C1 segment of cervical spinal cord (tissue), 14 donors: ENCODE data around the gene TARS2.

Source experiments
- DNase-seq, 14 donors: peaks; one replicate each; lab custom pipeline; 2025; lab: John Stamatoyannopoulos, UW

TARS2 gene

DNA sequence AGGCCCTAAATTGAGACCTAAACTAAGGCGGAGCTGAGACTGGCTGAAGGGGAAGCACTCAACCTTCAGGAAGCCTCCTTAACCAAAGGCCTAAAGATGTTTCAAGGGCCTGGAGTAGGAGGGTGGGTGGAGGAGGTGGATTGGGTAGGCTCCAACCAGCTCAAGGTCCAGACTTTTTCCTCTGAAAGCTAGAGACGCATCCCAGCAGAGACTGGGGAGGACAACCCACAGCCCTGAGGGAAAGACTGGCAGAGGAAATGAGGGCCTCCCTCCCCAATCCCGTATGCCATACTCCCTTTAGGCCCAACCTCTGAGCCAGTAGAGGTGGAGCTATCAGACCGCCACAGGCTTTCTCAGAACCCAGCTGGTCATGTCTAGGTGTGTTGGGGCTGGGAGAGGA lies 21.8 kb downstream of the TARS2 start:
- no peak for DNase-seq

DNA sequence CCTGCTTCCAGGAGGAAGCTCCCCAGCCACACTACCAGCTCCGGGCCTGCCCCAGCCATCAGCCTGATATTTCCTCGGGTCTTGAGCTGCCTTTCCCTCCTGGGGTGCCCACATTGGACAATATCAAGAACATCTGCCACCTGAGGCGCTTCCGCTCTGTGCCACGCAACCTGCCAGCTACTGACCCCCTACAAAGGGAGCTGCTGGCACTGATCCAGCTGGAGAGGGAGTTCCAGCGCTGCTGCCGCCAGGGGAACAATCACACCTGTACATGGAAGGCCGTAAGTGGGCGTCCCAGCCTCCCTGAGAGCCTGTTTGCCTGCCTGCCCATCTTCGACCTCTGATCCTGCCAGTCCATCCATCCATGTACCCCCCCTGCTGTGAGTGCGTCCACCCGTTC lies 24.3 kb downstream of the TARS2 start:
- no peak for DNase-seq

DNA sequence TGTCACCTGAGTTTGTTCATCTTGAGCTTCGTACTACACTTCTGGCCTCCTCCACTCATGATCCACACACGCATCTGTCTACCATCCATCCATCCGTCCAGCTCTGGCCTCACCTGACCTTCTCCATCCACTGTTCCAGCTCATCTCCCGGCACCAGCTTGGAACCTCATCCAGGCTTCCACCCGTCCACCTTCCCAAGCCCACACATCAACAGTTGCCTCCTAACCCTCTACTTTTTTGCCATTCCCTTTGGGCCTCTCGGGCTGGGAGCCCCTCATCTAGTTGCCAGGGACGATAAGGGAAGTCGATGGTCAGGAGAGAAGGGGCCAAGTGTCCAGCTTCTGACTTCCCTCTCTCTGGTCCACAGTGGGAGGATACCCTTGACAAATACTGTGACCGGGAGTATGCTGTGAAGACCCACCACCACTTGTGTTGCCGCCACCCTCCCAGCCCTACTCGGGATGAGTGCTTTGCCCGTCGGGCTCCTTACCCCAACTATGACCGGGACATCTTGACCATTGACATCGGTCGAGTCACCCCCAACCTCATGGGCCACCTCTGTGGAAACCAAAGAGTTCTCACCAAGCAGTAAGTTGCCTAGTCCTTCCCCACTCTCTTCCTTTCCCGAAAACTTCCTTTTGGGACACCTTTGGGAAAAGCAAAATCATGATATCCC lies 24.9 kb downstream of the TARS2 start:
- DNase-seq: no peak

- no peak for DNase-seq
Measured at GRCh38 chr1:150512846-150513245, 25.6 kb downstream of the TARS2 start.

- no peak for DNase-seq
Measured at GRCh38 chr1:150513351-150513791, 26.2 kb downstream of the TARS2 start.

DNA sequence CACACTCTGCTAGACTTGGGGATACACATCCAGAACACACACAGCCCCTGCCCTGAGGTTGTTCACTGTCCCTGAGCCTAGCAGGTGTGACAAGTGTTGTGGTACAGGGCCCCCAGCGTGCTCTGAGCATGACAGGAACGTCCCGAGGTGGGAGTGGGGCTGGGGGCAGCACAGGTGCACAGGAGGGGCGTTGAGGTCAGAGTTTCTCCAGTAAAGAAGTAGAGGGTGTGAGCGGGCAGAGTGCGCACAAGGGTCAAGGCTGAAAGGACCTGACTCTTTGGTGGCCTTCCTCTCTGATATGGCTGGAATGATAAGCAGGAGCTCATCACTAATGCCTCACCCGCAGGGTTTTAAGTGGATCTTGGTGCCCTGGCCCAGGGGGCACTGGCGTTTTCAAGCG lies 27.0 kb downstream of the TARS2 start:
- DNase-seq: no peak

- no peak for DNase-seq
Measured at GRCh38 chr1:150514913-150515327, 27.7 kb downstream of the TARS2 start.

DNA sequence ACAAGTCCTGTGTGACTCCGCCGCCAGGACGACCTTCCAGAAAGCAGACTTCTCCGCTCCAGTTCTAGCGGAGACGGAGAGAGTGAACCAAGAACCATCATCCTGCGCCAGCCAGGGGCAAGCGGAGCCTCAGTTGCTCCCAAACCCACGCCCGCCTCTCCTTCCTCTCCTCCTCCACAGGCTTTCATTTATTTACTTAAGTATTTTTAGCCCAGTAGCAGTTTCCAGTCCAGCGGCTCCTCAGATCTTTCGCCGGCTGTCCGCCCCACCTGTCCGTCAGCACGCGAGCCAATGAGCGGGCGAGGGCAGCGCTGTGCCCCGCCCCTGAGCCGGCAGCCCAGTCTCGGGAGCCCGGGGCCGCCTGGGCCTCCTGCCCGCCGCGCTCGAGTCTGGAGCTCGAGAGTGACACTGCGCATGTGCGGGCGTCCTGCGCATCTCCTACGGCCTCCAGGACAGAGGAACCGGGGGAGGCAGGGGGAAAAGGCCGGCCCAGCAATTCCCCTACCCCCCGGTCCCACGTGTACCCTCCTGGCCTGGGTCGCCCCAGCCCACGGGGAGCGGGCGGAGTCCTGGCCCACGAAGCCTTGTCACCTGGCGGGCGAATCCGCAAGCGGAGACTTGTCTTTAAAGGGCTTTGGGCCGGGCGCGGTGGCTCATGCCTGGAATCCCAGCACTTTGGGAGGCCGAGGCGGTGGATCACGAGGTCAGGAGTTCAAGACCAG lies 28.3 kb downstream of the TARS2 start, which contains the start of gene FALEC:
Gene FALEC (plus strand): TSS at position 425 of the 722 bp plus-strand sequence.
- peak; percentile 72 to 98 (median 94) for DNase-seq

DNA sequence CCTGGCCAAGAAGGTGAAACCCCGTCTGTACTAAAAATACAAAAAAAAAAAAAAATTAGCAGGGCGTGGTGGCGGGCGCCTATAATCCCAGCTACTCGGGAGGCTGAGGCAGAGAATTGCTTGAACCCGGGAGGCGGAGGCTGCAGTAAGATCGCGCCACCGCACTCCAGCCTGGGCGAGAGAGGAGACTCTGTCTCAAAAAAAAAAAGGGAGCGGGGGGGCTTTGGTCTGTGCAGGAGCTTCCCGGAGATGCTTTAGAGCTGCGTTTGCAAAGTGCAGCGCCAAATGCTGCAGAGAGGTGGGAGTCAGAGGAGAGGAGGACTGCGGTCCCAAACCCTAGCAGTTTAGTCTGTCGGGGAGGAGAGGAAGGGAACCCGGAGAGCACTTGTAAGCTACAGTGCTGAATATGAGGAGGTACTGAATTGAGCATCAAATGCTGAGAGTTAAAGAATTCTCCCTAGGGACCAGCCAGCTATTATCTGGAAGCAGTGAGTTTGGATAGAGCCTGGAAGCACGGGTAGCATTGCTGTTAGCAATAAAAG lies 28.9 kb downstream of the TARS2 start:
- peak in 5 of 14 donors; percentile 2 to 39 (median 26) for DNase-seq

DNA sequence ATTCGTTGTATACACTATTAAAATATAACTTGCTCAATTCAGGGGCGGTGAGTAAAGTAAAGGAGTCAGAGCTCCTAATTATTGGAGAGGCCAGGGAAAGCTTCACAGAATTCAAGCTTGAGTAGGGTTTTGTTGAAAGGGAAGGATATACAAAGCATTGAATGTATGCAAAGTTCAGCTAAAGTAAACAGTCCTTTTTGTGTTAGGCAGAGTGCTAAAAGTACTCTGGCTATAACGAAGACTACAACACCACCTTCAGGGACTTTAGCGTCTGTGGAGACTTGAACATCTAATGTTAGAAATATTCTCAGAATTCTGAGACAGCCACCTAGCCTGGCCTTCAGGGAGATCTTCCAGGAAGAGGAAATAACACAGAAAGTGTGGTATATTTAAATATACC lies 29.4 kb downstream of the TARS2 start:
- peak in 1 of 14 donors; percentile 39 for DNase-seq

DNA sequence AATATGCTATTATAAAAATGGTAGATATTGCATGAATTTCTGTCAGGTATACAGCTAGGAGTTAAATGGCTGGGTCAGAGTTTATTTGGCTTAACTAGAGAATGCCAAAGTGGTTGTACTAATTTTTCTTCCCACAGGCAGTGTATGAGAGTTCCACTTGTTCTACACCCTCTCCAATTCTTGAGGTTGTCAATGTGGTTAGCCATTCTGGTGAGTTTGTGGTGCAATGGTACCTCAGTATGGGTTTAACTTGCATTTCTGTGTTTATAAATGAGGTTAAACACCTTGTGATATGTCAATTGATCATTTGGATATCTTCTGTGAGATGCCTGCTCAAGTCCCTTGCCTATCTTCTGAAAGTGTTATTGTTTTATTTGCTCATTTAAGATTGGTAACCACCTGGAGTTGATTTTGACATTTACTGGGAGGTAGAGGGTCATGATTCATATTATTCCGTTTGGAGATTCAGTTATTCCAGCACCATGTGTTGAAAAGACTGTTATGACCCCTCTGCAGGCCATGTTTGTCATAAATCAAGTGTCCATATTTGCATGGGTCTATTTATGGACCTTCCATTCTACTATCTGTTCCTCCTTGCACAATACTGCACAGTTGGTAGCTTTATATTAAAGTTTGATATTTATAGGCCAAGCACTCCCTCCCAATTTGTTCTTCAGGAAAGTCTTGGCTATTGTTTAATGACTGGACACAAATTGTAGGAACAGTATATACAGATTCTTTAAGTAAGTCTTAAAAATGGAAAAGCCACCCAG lies 34.2 kb downstream of the TARS2 start:
- DNase-seq: no peak

GRCh38 chr1:150525348-150525747 lies 38.1 kb downstream of the TARS2 start:
- no peak for DNase-seq

DNA sequence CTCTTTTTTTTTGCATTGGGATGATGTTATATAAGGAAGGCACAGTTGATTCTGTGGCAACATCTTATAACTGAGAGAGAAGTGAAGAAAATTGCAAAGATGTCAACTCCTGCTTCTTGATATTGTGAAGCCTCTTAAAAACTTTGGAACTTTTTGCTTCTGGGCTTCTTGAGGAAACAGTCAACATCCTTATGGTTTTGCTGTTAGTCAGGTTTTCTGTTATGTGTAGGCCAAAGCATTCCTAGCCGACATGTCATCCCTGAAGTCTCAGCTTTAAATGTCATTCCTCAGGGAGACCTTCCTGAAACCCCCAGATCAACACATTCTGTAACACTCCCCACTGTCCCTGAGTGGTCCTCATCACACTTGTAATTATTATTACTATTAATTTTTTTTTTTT lies 41.0 kb downstream of the TARS2 start:
- DNase-seq: no peak

GRCh38 chr1:150529017-150529416 lies 41.8 kb downstream of the TARS2 start:
- DNase-seq: no peak

- DNase-seq: no peak
Measured at GRCh38 chr1:150530491-150531159, 43.4 kb downstream of the TARS2 start.

GRCh38 chr1:150532860-150533259 lies 45.6 kb downstream of the TARS2 start:
- DNase-seq: peak in 1 of 14 donors; percentile 54

DNA sequence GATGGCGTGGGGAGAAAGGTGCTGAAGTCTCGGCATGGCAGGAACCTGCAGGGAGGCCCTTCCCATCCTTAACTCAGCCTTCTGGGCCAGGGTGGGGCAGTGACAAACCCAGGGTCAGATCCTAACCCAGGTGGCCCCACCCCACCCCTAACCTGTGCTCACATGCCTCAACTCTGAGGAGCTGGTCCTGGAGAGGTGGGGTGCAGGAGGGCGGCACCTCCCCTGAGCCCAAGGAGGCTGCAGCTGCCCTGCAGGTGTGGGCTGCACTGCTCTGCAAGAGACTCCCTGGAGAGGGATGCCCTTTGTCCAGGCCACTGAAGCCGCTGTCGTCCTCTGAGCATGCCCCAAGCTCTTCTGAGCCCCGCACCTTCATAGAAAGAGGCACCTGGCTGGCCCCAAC lies 46.8 kb downstream of the TARS2 start:
- no peak for DNase-seq

- no peak for DNase-seq
Measured at GRCh38 chr1:150535511-150536287, 48.5 kb downstream of the TARS2 start.

- DNase-seq: no peak
Measured at GRCh38 chr1:150536836-150537731, 49.9 kb downstream of the TARS2 start.
